GM12878 (cell line): ENCODE measurements around the gene PRKCQ. TPM values are rescaled to one million over a fixed set of nuclear protein-coding genes. Genes with fewer than 3 reads are reported as not detected.

Experiments used
- ATAC-seq: fragments of 200-7000 bp; cut with Tn5 transposase; 3 replicates; pipeline ENCODE4 v1.9.1; 2020; ENCODE audit warnings: mild to moderate bottlenecking, moderate library complexity
- BruUV-seq: library from RNA; stranded (reverse); fragments of 400-500 nt; replicated peaks from 2 replicates; lab custom pipeline; 2021; lab: Mats Ljungman, UMichigan
- CTCF ChIA-PET: fragments of 300-600 bp; sonication (Branson Sonifier 250); formaldehyde crosslinking; extraction: SDS; loops from one replicate; lab custom pipeline; 2021; ENCODE audit warnings: inconsistent platforms; lab: Yijun Ruan, JAX
- POLR2A ChIA-PET: fragments of 350-600 bp; formaldehyde crosslinking; extraction: SDS; loops from one replicate; lab custom pipeline; 2021; ENCODE audit warnings: inconsistent platforms; lab: Charles Lee
- RAD21 ChIA-PET: fragments of 300-600 bp; sonication (Branson Sonifier 250); formaldehyde crosslinking; loops from one replicate; lab custom pipeline; 2023; ENCODE audit warnings: antibody characterized with exemption; ENCODE audit not compliant: unreplicated experiment; lab: Charles Lee
- SMC1A ChIA-PET: fragments of 300-600 bp; sonication (Branson Sonifier 250); formaldehyde crosslinking; loops from one replicate; lab custom pipeline; 2023; ENCODE audit not compliant: unreplicated experiment, uncharacterized antibody; lab: Charles Lee
- DNase-seq: peaks from one replicate; pipeline ENCODE4 v3.0.0-alpha.2; 2011; ENCODE audit warnings: low read depth, low spot score
- FAIRE-seq: peaks from 3 replicates; lab custom pipeline; 2011; peaks lifted over from hg19 to GRCh38; lab: Jason Lieb, UNC
- H2AFZ ChIP-seq: 2 replicates; pipeline ENCODE4 v1.6.0; 2011; ENCODE audit warnings: low read depth, low read length, control low read depth; ENCODE audit not compliant: control insufficient read depth
- H3K27ac ChIP-seq: 2 replicates; pipeline ENCODE4 v1.5.1; 2011; ENCODE audit warnings: control low read depth; ENCODE audit not compliant: control insufficient read depth, insufficient read depth
- H3K27me3 ChIP-seq, 2 experiments: replicated peaks in 1 of 2; 2 replicates each; pipeline versions ENCODE4 v1.6.0 to v1.6.1; 2011; ENCODE audit warnings: low read length in 1 of 2; ENCODE audit not compliant: control insufficient read depth in 2 of 2, insufficient read depth in 2 of 2
- H3K36me3 ChIP-seq, 2 experiments: 2 replicates each; pipeline ENCODE4 v1.5.1; 2011; ENCODE audit warnings: low read length in 1 of 2; ENCODE audit not compliant: control insufficient read depth in 2 of 2, insufficient read depth in 2 of 2
- H3K4me1 ChIP-seq: 2 replicates; pipeline ENCODE4 v1.6.1; 2011; ENCODE audit warnings: mild to moderate bottlenecking, low read length, moderate library complexity, mixed read lengths; ENCODE audit not compliant: control insufficient read depth, insufficient read depth
- H3K4me2 ChIP-seq: 2 replicates; pipeline ENCODE4 v1.6.0; 2011; ENCODE audit warnings: control low read depth; ENCODE audit not compliant: control insufficient read depth, insufficient read depth
- H3K4me3 ChIP-seq: fragments of 200-600 bp; sonication (generic); 2 replicates; pipeline ENCODE4 v1.5.1; 2016
- H3K79me2 ChIP-seq: 2 replicates; pipeline ENCODE4 v1.6.0; 2011; ENCODE audit warnings: low read length; ENCODE audit not compliant: control insufficient read depth, insufficient read depth
- H3K9ac ChIP-seq: 2 replicates; pipeline ENCODE4 v1.8.0; 2011; ENCODE audit warnings: low read length, control low read depth, mixed read lengths; ENCODE audit not compliant: control insufficient read depth, insufficient read depth
- H3K9me3 ChIP-seq: replicated peaks from 3 replicates; pipeline ENCODE4 v1.5.1; 2011; ENCODE audit warnings: mild to moderate bottlenecking, low read length; ENCODE audit not compliant: control insufficient read depth, insufficient read depth
- H4K20me1 ChIP-seq: 2 replicates; pipeline ENCODE4 v1.6.0; 2011; ENCODE audit not compliant: control insufficient read depth, insufficient read depth
- DPF2 ChIP-seq: fragments of 450-650 bp; IDR thresholded peaks from 2 replicates; pipeline ENCODE4 v1.6.1; 2017; ENCODE audit warnings: mild to moderate bottlenecking
- NFIC ChIP-seq: IDR thresholded peaks from 2 replicates; pipeline ENCODE4 v1.6.1; 2012; ENCODE audit warnings: low read depth, mild to moderate bottlenecking, inconsistent platforms, low read length, moderate library complexity
- PAX5 ChIP-seq: IDR thresholded peaks from 2 replicates; pipeline ENCODE4 v1.6.1; 2011; ENCODE audit warnings: low read depth, low read length, borderline replicate concordance
- SIN3A ChIP-seq: IDR thresholded peaks from 2 replicates; pipeline ENCODE4 v1.6.1; 2012; ENCODE audit warnings: low read depth, low read length, improper control_type of control experiment
- SMC3 ChIP-seq: IDR thresholded peaks from 2 replicates; pipeline ENCODE4 v1.6.1; 2011; ENCODE audit warnings: low read length, improper control_type of control experiment, borderline replicate concordance
- SREBF2 ChIP-seq: IDR thresholded peaks from 2 replicates; pipeline ENCODE4 v1.6.1; 2012; ENCODE audit warnings: mild to moderate bottlenecking, low read length
- SRF ChIP-seq, 2 experiments: IDR thresholded peaks; 2 replicates each; pipeline ENCODE4 v1.6.1; 2011; ENCODE audit warnings: low read depth in 2 of 2, low read length in 2 of 2, mild to moderate bottlenecking in 1 of 2, moderate library complexity in 1 of 2
- ZNF384 ChIP-seq: IDR thresholded peaks from 2 replicates; pipeline ENCODE4 v1.6.1; 2012; ENCODE audit warnings: low read depth, mild to moderate bottlenecking, low read length, improper control_type of control experiment, borderline replicate concordance
- in situ Hi-C: fragments of 300-500 bp; cut with MboI; formaldehyde crosslinking; loops from 9 replicates; pipeline ENCODE4 v1.14.3; 2018; ENCODE audit warnings: mixed read lengths
- intact Hi-C: fragments of 100-400 bp; cut with micrococcal nuclease; formaldehyde crosslinking; loops from one replicate; pipeline ENCODE4 v1.14.2; 2022; ENCODE audit not compliant: unreplicated experiment
- polyA plus RNA-seq, 11 experiments: library from polyadenylated mRNA; depleted of rRNA in 4 of 11; unstranded in 6 of 11; stranded (reverse) in 5 of 11; fragments of >200 nt; fragmentation: Nextera tagmentation in 4 of 11; fragmentation: Illumina TruSeq in 1 of 11; extraction: Ambion mirVana in 4 of 11; extraction: Trizol in 1 of 11; gene quantifications; 1 replicate in 1 of 11; 2 replicates in 10 of 11; pipeline versions ENCODE4 v1.2.1 to v1.2.3, GENCODE V29; 2011 to 2016; ENCODE audit warnings: inconsistent platforms in 2 of 11, missing spikeins in 2 of 11, low read depth in 1 of 11
- total RNA-seq, 4 experiments: library from RNA; depleted of rRNA in 3 of 4; stranded (reverse); fragments of >200 nt in 3 of 4; fragmentation: Illumina TruSeq in 1 of 4; extraction: Trizol in 1 of 4; gene quantifications; 2 replicates each; pipeline versions ENCODE4 v1.2.1 to v1.2.3, GENCODE V29; 2013 to 2021
- TF ChIP-seq, protein P1 (sequence below): IDR thresholded peaks from 2 replicates; pipeline ENCODE4 v1.6.1; 2012; ENCODE audit warnings: mild to moderate bottlenecking, low read depth, low read length
- TF ChIP-seq, protein P2 (sequence below): fragments of 450-650 bp; formaldehyde crosslinking; IDR thresholded peaks from 2 replicates; pipeline ENCODE4 v1.4.0; 2022; ENCODE audit warnings: mild to moderate bottlenecking, moderate library complexity

The PRKCQ gene
- total and polyA plus RNA-seq, 10 of the 15 experiments (the other 5 are each of a cell fraction or from before 2014, with no cell fraction given): 0.26 to 8.9 (median 0.98) TPM

DNA sequence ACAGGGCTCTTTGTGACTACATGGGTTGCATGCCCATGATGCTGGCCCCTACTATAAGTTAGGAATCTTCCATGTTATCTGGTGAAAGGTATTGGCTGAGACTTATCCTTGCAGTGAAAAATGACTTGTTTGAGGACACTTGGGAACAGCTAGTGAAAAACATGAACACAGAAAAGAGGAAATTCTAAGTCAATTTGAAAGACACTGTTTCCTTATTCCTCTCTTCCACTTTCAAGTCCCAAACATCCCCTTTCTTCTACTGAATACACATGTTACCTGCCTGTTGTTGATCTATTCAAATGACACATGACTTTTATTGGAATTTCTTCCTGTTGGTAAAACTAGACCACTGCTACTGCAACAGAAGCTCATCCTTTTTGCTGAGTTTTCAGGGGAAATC lies 29.5 kb upstream of the PRKCQ start:
- H3K9ac ChIP-seq: no peak overlapping the region
- no peak overlapping the region for H2AFZ ChIP-seq
- H3K79me2 ChIP-seq: no peaks in the 10 kb centered on the region
- intact Hi-C loops: no loop called here
- no peaks in the 10 kb centered on the region; a peak in 1 of 4 replicates for H3K27me3 ChIP-seq
- no peak overlapping the region for H3K4me3 ChIP-seq
- H3K4me1 ChIP-seq: no peaks in the 10 kb centered on the region
- H3K9me3 ChIP-seq: no peaks in the 10 kb centered on the region
- CTCF ChIA-PET: no interaction called here
- POLR2A ChIA-PET: no interaction called here
- no peak for DNase-seq
- H3K27ac ChIP-seq: no peak overlapping the region
- no peaks in the 10 kb centered on the region for H4K20me1 ChIP-seq
- in situ Hi-C loops: no loop called here
- ATAC-seq: no peak
- no peak overlapping the region for H3K4me2 ChIP-seq
- H3K36me3 ChIP-seq: no peaks in the 10 kb centered on the region
- TF ChIP-seq NFIC (no peak), DPF2 (no peak), SREBF2 (no peak), ZNF384 (no peak), SRF (IDR thresholded peaks at IDR 0.05; ENCODE audit: low read depth in 2 of 2, low read length in 2 of 2) (no peak), SMC3 (no peak), PAX5 (no peak), SIN3A (no peak)
- TF ChIP-seq, protein P1, sequence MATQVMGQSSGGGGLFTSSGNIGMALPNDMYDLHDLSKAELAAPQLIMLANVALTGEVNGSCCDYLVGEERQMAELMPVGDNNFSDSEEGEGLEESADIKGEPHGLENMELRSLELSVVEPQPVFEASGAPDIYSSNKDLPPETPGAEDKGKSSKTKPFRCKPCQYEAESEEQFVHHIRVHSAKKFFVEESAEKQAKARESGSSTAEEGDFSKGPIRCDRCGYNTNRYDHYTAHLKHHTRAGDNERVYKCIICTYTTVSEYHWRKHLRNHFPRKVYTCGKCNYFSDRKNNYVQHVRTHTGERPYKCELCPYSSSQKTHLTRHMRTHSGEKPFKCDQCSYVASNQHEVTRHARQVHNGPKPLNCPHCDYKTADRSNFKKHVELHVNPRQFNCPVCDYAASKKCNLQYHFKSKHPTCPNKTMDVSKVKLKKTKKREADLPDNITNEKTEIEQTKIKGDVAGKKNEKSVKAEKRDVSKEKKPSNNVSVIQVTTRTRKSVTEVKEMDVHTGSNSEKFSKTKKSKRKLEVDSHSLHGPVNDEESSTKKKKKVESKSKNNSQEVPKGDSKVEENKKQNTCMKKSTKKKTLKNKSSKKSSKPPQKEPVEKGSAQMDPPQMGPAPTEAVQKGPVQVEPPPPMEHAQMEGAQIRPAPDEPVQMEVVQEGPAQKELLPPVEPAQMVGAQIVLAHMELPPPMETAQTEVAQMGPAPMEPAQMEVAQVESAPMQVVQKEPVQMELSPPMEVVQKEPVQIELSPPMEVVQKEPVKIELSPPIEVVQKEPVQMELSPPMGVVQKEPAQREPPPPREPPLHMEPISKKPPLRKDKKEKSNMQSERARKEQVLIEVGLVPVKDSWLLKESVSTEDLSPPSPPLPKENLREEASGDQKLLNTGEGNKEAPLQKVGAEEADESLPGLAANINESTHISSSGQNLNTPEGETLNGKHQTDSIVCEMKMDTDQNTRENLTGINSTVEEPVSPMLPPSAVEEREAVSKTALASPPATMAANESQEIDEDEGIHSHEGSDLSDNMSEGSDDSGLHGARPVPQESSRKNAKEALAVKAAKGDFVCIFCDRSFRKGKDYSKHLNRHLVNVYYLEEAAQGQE: no peak
- TF ChIP-seq, protein P2, sequence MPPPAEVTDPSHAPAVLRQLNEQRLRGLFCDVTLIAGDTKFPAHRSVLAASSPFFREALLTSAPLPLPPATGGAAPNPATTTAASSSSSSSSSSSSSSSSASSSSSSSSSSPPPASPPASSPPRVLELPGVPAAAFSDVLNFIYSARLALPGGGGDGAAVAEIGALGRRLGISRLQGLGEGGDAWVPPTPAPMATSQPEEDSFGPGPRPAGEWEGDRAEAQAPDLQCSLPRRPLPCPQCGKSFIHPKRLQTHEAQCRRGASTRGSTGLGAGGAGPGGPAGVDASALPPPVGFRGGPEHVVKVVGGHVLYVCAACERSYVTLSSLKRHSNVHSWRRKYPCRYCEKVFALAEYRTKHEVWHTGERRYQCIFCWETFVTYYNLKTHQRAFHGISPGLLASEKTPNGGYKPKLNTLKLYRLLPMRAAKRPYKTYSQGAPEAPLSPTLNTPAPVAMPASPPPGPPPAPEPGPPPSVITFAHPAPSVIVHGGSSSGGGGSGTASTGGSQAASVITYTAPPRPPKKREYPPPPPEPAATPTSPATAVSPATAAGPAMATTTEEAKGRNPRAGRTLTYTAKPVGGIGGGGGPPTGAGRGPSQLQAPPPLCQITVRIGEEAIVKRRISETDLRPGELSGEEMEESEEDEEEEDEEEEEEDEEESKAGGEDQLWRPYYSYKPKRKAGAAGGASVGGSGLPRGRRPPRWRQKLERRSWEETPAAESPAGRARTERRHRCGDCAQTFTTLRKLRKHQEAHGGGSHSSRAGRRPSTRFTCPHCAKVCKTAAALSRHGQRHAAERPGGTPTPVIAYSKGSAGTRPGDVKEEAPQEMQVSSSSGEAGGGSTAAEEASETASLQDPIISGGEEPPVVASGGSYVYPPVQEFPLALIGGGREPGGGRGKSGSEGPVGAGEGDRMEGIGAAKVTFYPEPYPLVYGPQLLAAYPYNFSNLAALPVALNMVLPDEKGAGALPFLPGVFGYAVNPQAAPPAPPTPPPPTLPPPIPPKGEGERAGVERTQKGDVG (CRISPR knock-in tag): no peak
- SMC1A ChIA-PET: interaction anchor here (1.5 kb wide), 1 partner anchor 8 kb away, joined by 3 read pairs; no protein-coding TSS in a partner anchor
- no peak for FAIRE-seq
- BruUV-seq: no TSS peak
- RAD21 ChIA-PET: interaction anchor here (1.8 kb wide), 1 partner anchor 70 kb away, joined by 4 read pairs; no protein-coding TSS in a partner anchor
